OCI-LY7 (cell line): ENCODE measurements around the gene PRKACG. TPM values are rescaled to one million over a fixed set of nuclear protein-coding genes. Genes with fewer than 3 reads are reported as not detected.

ENCODE experiments used
- BruUV-seq: library from RNA; stranded (reverse); fragments of 400-500 nt; replicated peaks from 2 replicates; lab custom pipeline; 2021; lab: Mats Ljungman, UMichigan
- CTCF ChIA-PET: fragments of 300-600 bp; sonication (Branson Sonifier 250); formaldehyde crosslinking; loops from one replicate; lab custom pipeline; 2022; ENCODE audit warnings: antibody characterized with exemption; ENCODE audit not compliant: unreplicated experiment; lab: Charles Lee
- POLR2A ChIA-PET: fragments of 300-600 bp; sonication (Branson Sonifier 250); formaldehyde crosslinking; loops from one replicate; lab custom pipeline; 2022; ENCODE audit warnings: antibody characterized with exemption; lab: Charles Lee
- DNase-seq: peaks from one replicate; pipeline ENCODE4 v3.0.0-alpha.2; 2015; ENCODE audit warnings: low spot score
- H2AFZ ChIP-seq: fragments of 200-600 bp; sonication (generic), shearing (Covaris generic); 2 replicates; pipeline ENCODE4 v1.6.1; 2014; ENCODE audit warnings: mild to moderate bottlenecking, antibody characterized with exemption, low read length, moderate library complexity
- H3K27ac ChIP-seq: fragments of 200-600 bp; sonication (generic); 2 replicates; pipeline ENCODE4 v1.5.1; 2014; ENCODE audit warnings: mixed run types, low read depth, mild to moderate bottlenecking, moderate library complexity, low read length, inconsistent platforms; ENCODE audit not compliant: poor library complexity, severe bottlenecking
- H3K36me3 ChIP-seq: fragments of 200-600 bp; sonication (generic); 2 replicates; pipeline ENCODE4 v1.6.1; 2014; ENCODE audit warnings: mild to moderate bottlenecking, antibody characterized with exemption, low read length, moderate library complexity, mixed read lengths; ENCODE audit not compliant: insufficient read depth
- H3K4me1 ChIP-seq: fragments of 200-600 bp; sonication (generic); 2 replicates; pipeline ENCODE4 v1.5.1; 2014; ENCODE audit warnings: mild to moderate bottlenecking, low read length; ENCODE audit not compliant: insufficient read depth, poor library complexity, severe bottlenecking
- H3K4me2 ChIP-seq: fragments of 200-600 bp; sonication (generic); 2 replicates; pipeline ENCODE4 v1.6.1; 2014; ENCODE audit warnings: mild to moderate bottlenecking, low read length
- H3K4me3 ChIP-seq: fragments of 200-600 bp; sonication (generic); 2 replicates; pipeline ENCODE4 v1.5.1; 2014; ENCODE audit warnings: mild to moderate bottlenecking, low read depth, low read length; ENCODE audit not compliant: poor library complexity, severe bottlenecking
- H3K79me2 ChIP-seq: fragments of 200-600 bp; sonication (generic); 2 replicates; pipeline ENCODE4 v1.6.1; 2016; ENCODE audit warnings: low read depth, mild to moderate bottlenecking, low read length, moderate library complexity, mixed read lengths; ENCODE audit not compliant: insufficient read depth
- H3K9me2 ChIP-seq: fragments of 200-600 bp; sonication (generic); 2 replicates; pipeline ENCODE4 v1.6.1; 2016; ENCODE audit warnings: mild to moderate bottlenecking, low read length, mixed read lengths; ENCODE audit not compliant: insufficient read depth
- H3K9me3 ChIP-seq: fragments of 200-600 bp; sonication (generic); 2 replicates; pipeline ENCODE4 v1.6.1; 2014; ENCODE audit warnings: mild to moderate bottlenecking, mixed run types, low read length, mixed read lengths
- H4K20me1 ChIP-seq: fragments of 200-600 bp; sonication (generic); 2 replicates; pipeline ENCODE4 v1.6.1; 2014; ENCODE audit warnings: mild to moderate bottlenecking, antibody characterized with exemption, low read length, moderate library complexity, mixed read lengths; ENCODE audit not compliant: insufficient read depth
- EZH2phosphoT487 ChIP-seq: fragments of 200-600 bp; sonication (generic); IDR thresholded peaks from 2 replicates; pipeline ENCODE4 v1.6.1; 2018; ENCODE audit warnings: low read depth, borderline replicate concordance, mild to moderate bottlenecking, mixed run types, antibody characterized with exemption, low read length, moderate library complexity, mixed read lengths
- intact Hi-C: fragments of 100-400 bp; cut with micrococcal nuclease; formaldehyde crosslinking; loops from one replicate; pipeline ENCODE4 v1.10.0; 2022; ENCODE audit not compliant: unreplicated experiment
- total RNA-seq, 2 experiments: library from RNA; depleted of rRNA in 1 of 2; stranded (reverse); fragments of >200 nt in 1 of 2; shearing (Covaris generic) in 1 of 2; gene quantifications; 2 replicates each; pipeline ENCODE4 v1.2.3, GENCODE V29; 2014 to 2022
- TF ChIP-seq, protein P1 (sequence below): fragments of 200-600 bp; sonication (generic); conservative IDR thresholded peaks from 2 replicates; pipeline ENCODE4 v1.5.1; 2014; ENCODE audit warnings: mild to moderate bottlenecking, antibody characterized with exemption, low read length, moderate library complexity, mixed read lengths

The PRKACG gene
- total RNA-seq, 2 experiments from 2014 or later, result not detected

DNA sequence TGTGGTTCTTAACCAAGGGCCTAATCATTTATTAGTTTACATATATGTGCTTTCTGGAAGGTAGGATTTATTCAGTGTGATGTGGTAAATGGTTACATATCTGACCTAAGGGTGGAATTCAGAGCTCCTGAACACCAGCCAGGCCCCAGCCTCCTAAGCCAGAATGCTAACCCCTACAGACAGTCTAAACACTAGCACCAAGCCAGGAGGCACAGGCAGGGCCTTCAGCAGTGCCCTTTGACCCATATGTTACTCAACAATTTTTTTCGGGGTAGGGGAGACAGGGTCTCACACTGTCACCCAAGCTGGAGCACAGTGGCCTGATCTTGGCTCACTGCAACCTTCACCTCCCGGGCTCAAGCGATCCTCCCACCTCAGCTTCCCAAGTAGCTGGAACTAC lies 40.3 kb downstream of the PRKACG start:
- intact Hi-C loops, result no loop called here
- Histone ChIP-seq H3K4me2 (no peak overlapping the region), H4K20me1 (no peaks in the 10 kb centered on the region), H3K79me2 (no peaks in the 10 kb centered on the region), H3K36me3 (no peaks in the 10 kb centered on the region), H3K4me3 (no peak overlapping the region), H3K9me3 (no peaks in the 10 kb centered on the region), H3K9me2 (no peaks in the 10 kb centered on the region), H3K27ac (no peak overlapping the region), H2AFZ (no peak overlapping the region), H3K4me1 (peaks cover 3% of the 10 kb centered on the region)
- CTCF ChIA-PET, result no interaction called here
- no peak for TF ChIP-seq EZH2phosphoT487
- TF ChIP-seq, protein P1, sequence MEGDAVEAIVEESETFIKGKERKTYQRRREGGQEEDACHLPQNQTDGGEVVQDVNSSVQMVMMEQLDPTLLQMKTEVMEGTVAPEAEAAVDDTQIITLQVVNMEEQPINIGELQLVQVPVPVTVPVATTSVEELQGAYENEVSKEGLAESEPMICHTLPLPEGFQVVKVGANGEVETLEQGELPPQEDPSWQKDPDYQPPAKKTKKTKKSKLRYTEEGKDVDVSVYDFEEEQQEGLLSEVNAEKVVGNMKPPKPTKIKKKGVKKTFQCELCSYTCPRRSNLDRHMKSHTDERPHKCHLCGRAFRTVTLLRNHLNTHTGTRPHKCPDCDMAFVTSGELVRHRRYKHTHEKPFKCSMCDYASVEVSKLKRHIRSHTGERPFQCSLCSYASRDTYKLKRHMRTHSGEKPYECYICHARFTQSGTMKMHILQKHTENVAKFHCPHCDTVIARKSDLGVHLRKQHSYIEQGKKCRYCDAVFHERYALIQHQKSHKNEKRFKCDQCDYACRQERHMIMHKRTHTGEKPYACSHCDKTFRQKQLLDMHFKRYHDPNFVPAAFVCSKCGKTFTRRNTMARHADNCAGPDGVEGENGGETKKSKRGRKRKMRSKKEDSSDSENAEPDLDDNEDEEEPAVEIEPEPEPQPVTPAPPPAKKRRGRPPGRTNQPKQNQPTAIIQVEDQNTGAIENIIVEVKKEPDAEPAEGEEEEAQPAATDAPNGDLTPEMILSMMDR, result no peak
- DNase-seq, result no peak
- POLR2A ChIA-PET, result interaction anchor here (1.6 kb wide), 1 partner anchor 22 kb away, joined by 3 read pairs; no protein-coding TSS in a partner anchor
- BruUV-seq, result no TSS peak

DNA sequence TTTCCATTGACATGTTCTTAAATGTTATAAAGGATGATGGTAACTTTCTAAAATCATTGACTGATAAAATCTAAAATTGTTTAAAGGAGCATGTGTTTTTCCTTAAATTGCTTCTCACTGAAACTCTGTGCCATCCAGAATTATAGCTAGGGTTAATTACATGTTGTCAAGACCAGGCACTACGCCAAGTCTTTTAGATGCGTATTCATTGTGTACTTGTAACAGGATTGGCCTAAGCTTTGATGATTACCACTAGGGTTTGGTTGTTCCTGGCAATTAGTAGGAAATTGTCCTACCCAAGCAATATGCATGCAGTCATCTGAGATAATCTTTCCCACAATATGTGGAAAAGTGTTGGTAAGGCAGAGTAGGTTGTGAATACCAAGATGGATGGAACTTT lies 43.8 kb downstream of the PRKACG start:
- peaks cover 7% of the 10 kb centered on the region for H3K4me1 ChIP-seq
- no peaks in the 10 kb centered on the region for H4K20me1 ChIP-seq
- no peak overlapping the region for H3K27ac ChIP-seq
- H3K9me3 ChIP-seq, result no peaks in the 10 kb centered on the region
- no peak overlapping the region for H2AFZ ChIP-seq
- intact Hi-C loops, result no loop called here
- TF ChIP-seq, protein P1, result no peak
- TF ChIP-seq EZH2phosphoT487, result no peak
- no peaks in the 10 kb centered on the region for H3K9me2 ChIP-seq
- no peaks in the 10 kb centered on the region for H3K79me2 ChIP-seq
- POLR2A ChIA-PET, result interaction anchor here (1.0 kb wide), 1 partner anchor 21 kb away, joined by 3 read pairs; no protein-coding TSS in a partner anchor
- CTCF ChIA-PET, result no interaction called here
- H3K4me2 ChIP-seq, result no peak overlapping the region
- no peaks in the 10 kb centered on the region for H3K36me3 ChIP-seq
- BruUV-seq, result no TSS peak
- no peak overlapping the region for H3K4me3 ChIP-seq
- DNase-seq, result no peak

DNA sequence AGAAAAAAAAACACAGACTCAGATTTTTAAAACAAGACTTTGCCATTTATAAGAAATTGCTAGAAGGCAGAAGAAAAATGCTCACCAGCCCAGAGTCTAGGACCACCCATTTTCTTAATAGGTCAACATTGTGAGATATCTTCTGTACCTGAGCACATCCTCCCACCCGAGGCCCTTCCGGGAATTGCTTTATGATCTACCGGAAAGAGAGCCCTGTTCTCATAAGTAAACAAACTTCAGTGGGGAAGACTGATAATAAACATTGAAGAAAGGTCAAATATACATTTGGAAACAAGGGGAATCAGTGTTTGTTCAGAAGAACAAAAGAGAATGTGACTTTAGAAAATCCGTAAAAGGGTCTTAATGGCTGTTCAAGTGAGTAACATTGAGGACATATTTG lies 44.4 kb downstream of the PRKACG start:
- no peak overlapping the region for H2AFZ ChIP-seq
- POLR2A ChIA-PET, result interaction anchor here (1.0 kb wide), 1 partner anchor 21 kb away, joined by 3 read pairs; no protein-coding TSS in a partner anchor
- H3K27ac ChIP-seq, result no peak overlapping the region
- no peak for TF ChIP-seq EZH2phosphoT487
- TF ChIP-seq, protein P1, result no peak
- H3K36me3 ChIP-seq, result no peaks in the 10 kb centered on the region
- BruUV-seq, result no TSS peak
- DNase-seq, result no peak
- peaks cover 7% of the 10 kb centered on the region for H3K4me1 ChIP-seq
- no peaks in the 10 kb centered on the region for H4K20me1 ChIP-seq
- H3K4me2 ChIP-seq, result no peak overlapping the region
- intact Hi-C loops, result no loop called here
- no peak overlapping the region for H3K4me3 ChIP-seq
- no peaks in the 10 kb centered on the region for H3K79me2 ChIP-seq
- no peaks in the 10 kb centered on the region for H3K9me2 ChIP-seq
- H3K9me3 ChIP-seq, result no peaks in the 10 kb centered on the region
- CTCF ChIA-PET, result no interaction called here
